ENCODE measurements around the gene LPGAT1.

The LPGAT1 gene

GRCh38 chr1:211734791-211735190 lies 95.8 kb downstream of the LPGAT1 start:
- DNase-seq (ENCODE audit: extremely low read depth, low read depth): no peak
- no peak for TF ChIP-seq CTCF (IDR thresholded peaks at IDR 0.05; ENCODE audit: low read depth, low read length)

- no peak for DNase-seq (ENCODE audit: extremely low read depth, low read depth)
- TF ChIP-seq CTCF (IDR thresholded peaks at IDR 0.05; ENCODE audit: low read depth, low read length): no peak
These were observed 96.2 kb downstream of the LPGAT1 start for GRCh38 chr1:211734359-211734758.

- no peak for DNase-seq (ENCODE audit: extremely low read depth, low read depth)
- no peak for TF ChIP-seq CTCF (IDR thresholded peaks at IDR 0.05; ENCODE audit: low read depth, low read length)
These were observed 98.1 kb downstream of the LPGAT1 start for GRCh38 chr1:211732293-211732980.

- DNase-seq (ENCODE audit: extremely low read depth, low read depth): no peak
- TF ChIP-seq CTCF (IDR thresholded peaks at IDR 0.05; ENCODE audit: low read depth, low read length): no peak
These were observed 98.9 kb downstream of the LPGAT1 start for GRCh38 chr1:211731456-211732292.

GRCh38 chr1:211730347-211730746 lies 100.2 kb downstream of the LPGAT1 start:
- TF ChIP-seq CTCF (IDR thresholded peaks at IDR 0.05; ENCODE audit: low read depth, low read length): no peak
- DNase-seq (ENCODE audit: extremely low read depth, low read depth): no peak

GRCh38 chr1:211729238-211729637 lies 101.3 kb downstream of the LPGAT1 start:
- no peak for TF ChIP-seq CTCF (IDR thresholded peaks at IDR 0.05; ENCODE audit: low read depth, low read length)
- no peak for DNase-seq (ENCODE audit: extremely low read depth, low read depth)

GRCh38 chr1:211726467-211726995 lies 104.0 kb downstream of the LPGAT1 start:
- TF ChIP-seq CTCF (IDR thresholded peaks at IDR 0.05; ENCODE audit: low read depth, low read length): no peak
- DNase-seq (ENCODE audit: extremely low read depth, low read depth): no peak

All from AG09319 (cell line).